Sigmoid colon (tissue), 7 donors: Measurements from ENCODE around the gene OR7C1. TPM values are rescaled to one million over a fixed set of nuclear protein-coding genes. Genes with fewer than 3 reads are reported as not detected.
"Not testable (repeated sequence)": the region's sequence is repeated elsewhere in the genome, so short reads cannot be mapped to it uniquely, and the experiment has no call there.

Source experiments
- DNase-seq: peaks from one replicate; pipeline ENCODE4 v3.0.0-alpha.2; 2019
- H3K27ac ChIP-seq, 4 donors: fragments of 200-600 bp; sonication (generic); one replicate each; pipeline ENCODE4 v1.5.1; 2016 to 2019; ENCODE audit warnings: mild to moderate bottlenecking in 1 of 4
- H3K27me3 ChIP-seq, 3 donors: fragments of 200-600 bp; sonication (generic); one replicate each; pipeline ENCODE4 v1.5.1; 2019; ENCODE audit warnings: mild to moderate bottlenecking in 1 of 3
- H3K36me3 ChIP-seq, 4 donors: fragments of 200-600 bp; sonication (generic); one replicate each; pipeline ENCODE4 v1.5.1; 2016 to 2019
- H3K4me1 ChIP-seq, 4 donors: fragments of 200-600 bp; sonication (generic); one replicate each; pipeline ENCODE4 v1.5.1; 2017 to 2019
- H3K4me3 ChIP-seq, 4 donors: fragments of 200-600 bp; sonication (generic); one replicate each; pipeline ENCODE4 v1.5.1; 2017 to 2019; ENCODE audit warnings: mild to moderate bottlenecking in 2 of 4, moderate library complexity in 1 of 4
- H3K9me3 ChIP-seq, 4 donors: fragments of 200-600 bp in 3 of 4; sonication (generic) in 3 of 4; one replicate each; pipeline versions ENCODE4 v1.5.1 to v1.6.1; 2013 to 2019
- CTCF ChIP-seq, 4 experiments: fragments of 450-650 bp in 3 of 4; fragments of 200-600 bp in 1 of 4; IDR thresholded peaks; one replicate each; pipeline ENCODE4 v1.5.1; 2016 to 2019; ENCODE audit warnings: antibody characterized with exemption in 4 of 4, mild to moderate bottlenecking in 3 of 4, moderate library complexity in 2 of 4
- EP300 ChIP-seq, 4 donors: sonication (generic); formaldehyde crosslinking; IDR thresholded peaks; one replicate each; pipeline ENCODE4 v1.6.1; 2017; ENCODE audit warnings: antibody characterized with exemption in 4 of 4
- POLR2A ChIP-seq, 2 donors: fragments of 450-650 bp; IDR thresholded peaks; one replicate each; pipeline ENCODE4 v1.6.1; 2016; ENCODE audit warnings: antibody characterized with exemption in 2 of 2, mild to moderate bottlenecking in 2 of 2, moderate library complexity in 2 of 2
- POLR2AphosphoS5 ChIP-seq, 4 donors: sonication (generic); formaldehyde crosslinking; IDR thresholded peaks; one replicate each; pipeline ENCODE4 v1.6.1; 2017; ENCODE audit warnings: antibody characterized with exemption in 4 of 4
- WGBS, 2 donors: extraction: QIAGEN DNeasy Blood & Tissue Kit; methylation state at CpG; one replicate each; pipeline ENCODE4 v1.1.7; 2013; 5-methylcytosine and 5-hydroxymethylcytosine counted together
- intact Hi-C: fragments of 100-400 bp; cut with DNase I; formaldehyde crosslinking; loops from one replicate; pipeline ENCODE4 v1.15.1; 2023
- polyA plus RNA-seq, 3 donors: library from polyadenylated mRNA; stranded (reverse); fragments of 200-250 nt; gene quantifications; one replicate each; pipeline ENCODE4 v1.2.3, GENCODE V29; 2013
- total RNA-seq, 4 donors: library from RNA; depleted of rRNA; stranded (reverse); fragments of >200 nt; gene quantifications; one replicate each; pipeline ENCODE4 v1.1.0, GENCODE V29; 2016
- donor health status: healthy with polysubstance abuse.
- donor health status: Bipolar disorder and iron deficiency.
- donor health status: healthy.

OR7C1 gene
- total and polyA plus RNA-seq, 7 donors, result under 0.01 TPM; not detected in 4

- Histone ChIP-seq H3K27ac (no peak overlapping the region), H3K4me1 (no peaks in the 10 kb centered on the region), H3K36me3 (no peaks in the 10 kb centered on the region), H3K27me3 (no peaks in the 10 kb centered on the region), H3K4me3 (no peak overlapping the region), H3K9me3 (peaks cover 0 to 7% (median 0%) of the 10 kb centered on the region in 4 donors)
- 80 to 87% methylated on average over 5 of the region's 5 CpGs for WGBS, 2 donors
- intact Hi-C loops, result no loop called here
- TF ChIP-seq EP300 (IDR thresholded peaks at IDR 0.05), result no peak
- no peak for TF ChIP-seq POLR2AphosphoS5 (IDR thresholded peaks at IDR 0.05)
- no peak for TF ChIP-seq CTCF (IDR thresholded peaks at IDR 0.05)
- no peak for TF ChIP-seq POLR2A (IDR thresholded peaks at IDR 0.05)
- DNase-seq, result no peak
These were observed 39.8 kb downstream of the OR7C1 start for GRCh38 chr19:14795078-14795721.

GRCh38 chr19:14792250-14792649 is 42.7 kb downstream of the OR7C1 start:
- intact Hi-C loops, H3K27me3 ChIP-seq, DNase-seq, H3K27ac ChIP-seq, H3K4me3 ChIP-seq, H3K4me1 ChIP-seq, H3K9me3 ChIP-seq, H3K36me3 ChIP-seq: not testable (repeated sequence)
- WGBS, 2 donors, result 65 to 85% methylated on average over 6 of the region's 6 CpGs

- Histone ChIP-seq H3K36me3 (no peaks in the 10 kb centered on the region), H3K27ac (no peak overlapping the region), H3K4me1 (no peaks in the 10 kb centered on the region), H3K4me3 (no peak overlapping the region), H3K9me3 (no peaks in the 10 kb centered on the region), H3K27me3 (peaks cover 4 to 18% (median 6%) of the 10 kb centered on the region in 3 donors)
- DNase-seq, result no peak
- intact Hi-C loops, result no loop called here
- WGBS, 2 donors, result 21 to 22% methylated on average over 18 of the region's 18 CpGs
- no peak for TF ChIP-seq EP300 (IDR thresholded peaks at IDR 0.05)
- TF ChIP-seq CTCF (IDR thresholded peaks at IDR 0.05), result peak in 2 of 4 experiments; percentile 34 to 37
These were observed 48.5 kb downstream of the OR7C1 start for GRCh38 chr19:14786421-14786851.

GRCh38 chr19:14785102-14785793 is 49.7 kb downstream of the OR7C1 start:
- H3K4me1 ChIP-seq, intact Hi-C loops, H3K9me3 ChIP-seq, H3K4me3 ChIP-seq, H3K36me3 ChIP-seq: not testable (repeated sequence)
- H3K27me3 ChIP-seq, result peaks cover 4 to 18% (median 6%) of the 10 kb centered on the region in 3 donors
- WGBS, 2 donors, result 40 to 45% methylated on average over 9 of the region's 11 CpGs
- DNase-seq, result peak; percentile 75
- peak overlapping the region in 2 of 4 donors; percentile 25 to 38 for H3K27ac ChIP-seq

GRCh38 chr19:14784730-14785101 is 50.3 kb downstream of the OR7C1 start:
- intact Hi-C loops, H3K9me3 ChIP-seq, H3K4me1 ChIP-seq, H3K36me3 ChIP-seq, H3K4me3 ChIP-seq: not testable (repeated sequence)
- Histone ChIP-seq H3K27ac (peak overlapping the region in 1 of 4 donors; percentile 25), H3K27me3 (peaks cover 4 to 18% (median 6%) of the 10 kb centered on the region in 3 donors)
- DNase-seq, result peak; percentile 72
- WGBS, 2 donors, result 41 to 58% methylated on average over 9 of the region's 10 CpGs
- peak in 1 of 4 donors; percentile 25 for TF ChIP-seq POLR2AphosphoS5 (IDR thresholded peaks at IDR 0.05)

- intact Hi-C loops, H3K4me3 ChIP-seq, H3K9me3 ChIP-seq, DNase-seq, H3K36me3 ChIP-seq, H3K27ac ChIP-seq, H3K4me1 ChIP-seq: not testable (repeated sequence)
- WGBS, 2 donors, result 50 to 52% methylated on average over 8 of the region's 8 CpGs
- H3K27me3 ChIP-seq, result peaks cover 4 to 23% (median 6%) of the 10 kb centered on the region in 3 donors
These were observed 51.5 kb downstream of the OR7C1 start for GRCh38 chr19:14783410-14783998.
